ENCODE measurements around the gene PCP4L1.

Gene PCP4L1

GRCh38 chr1:161324020-161324419, 65.5 kb downstream of the PCP4L1 start:
- no peaks in the 10 kb centered on the region for H3K27me3 ChIP-seq (ENCODE audit: control insufficient read depth, insufficient read depth, low read length)
- no peak overlapping the region for H3K27ac ChIP-seq (ENCODE audit: low read depth, low read length)
- no peaks in the 10 kb centered on the region for H3K4me1 ChIP-seq (ENCODE audit: control insufficient read depth, insufficient read depth, low read length)
- H3K4me3 ChIP-seq (ENCODE audit: low read depth, low read length), result no peak overlapping the region
- H3K36me3 ChIP-seq (ENCODE audit: control insufficient read depth, insufficient read depth, low read length), result peaks cover 35% of the 10 kb centered on the region
- no peaks in the 10 kb centered on the region for H3K9me3 ChIP-seq (ENCODE audit: control insufficient read depth, insufficient read depth, low read depth, low read length)
- H3K9ac ChIP-seq (ENCODE audit: low read length), result no peak overlapping the region

- Histone ChIP-seq H3K4me1 (ENCODE audit: control insufficient read depth, insufficient read depth, low read length) (no peaks in the 10 kb centered on the region; the same call in 1 of the 2 replicates), H3K4me3 (ENCODE audit: low read depth, low read length) (no peak overlapping the region), H3K36me3 (ENCODE audit: control insufficient read depth, insufficient read depth, low read length) (peaks cover 86% of the 10 kb centered on the region), H3K9ac (ENCODE audit: low read length) (no peak overlapping the region), H3K27me3 (ENCODE audit: control insufficient read depth, insufficient read depth, low read length) (no peaks in the 10 kb centered on the region), H3K9me3 (ENCODE audit: control insufficient read depth, insufficient read depth, low read depth, low read length) (no peaks in the 10 kb centered on the region), H3K27ac (ENCODE audit: low read depth, low read length) (no peak overlapping the region; the same call in 1 of the 2 replicates)
These were observed 71.8 kb downstream of the PCP4L1 start for GRCh38 chr1:161330346-161330745.

- Histone ChIP-seq H3K36me3 (ENCODE audit: control insufficient read depth, insufficient read depth, low read length) (peaks cover 86% of the 10 kb centered on the region), H3K27ac (ENCODE audit: low read depth, low read length) (no peak overlapping the region), H3K9ac (ENCODE audit: low read length) (no peak overlapping the region), H3K27me3 (ENCODE audit: control insufficient read depth, insufficient read depth, low read length) (no peaks in the 10 kb centered on the region), H3K9me3 (ENCODE audit: control insufficient read depth, insufficient read depth, low read depth, low read length) (no peaks in the 10 kb centered on the region), H3K4me1 (ENCODE audit: control insufficient read depth, insufficient read depth, low read length) (no peaks in the 10 kb centered on the region; the same call in 1 of the 2 replicates), H3K4me3 (ENCODE audit: low read depth, low read length) (no peak overlapping the region)
These were observed 74.6 kb downstream of the PCP4L1 start for GRCh38 chr1:161333166-161333565.
